Lower leg skin (tissue), 3 donors: ENCODE results near the gene CLDN12.

Experiments
- POLR2A ChIP-seq, 2 donors: fragments of 450-650 bp; IDR thresholded peaks; one replicate each; pipeline ENCODE4 v1.6.1; 2016 to 2017; ENCODE audit warnings: antibody characterized with exemption in 2 of 2, mild to moderate bottlenecking in 1 of 2, moderate library complexity in 1 of 2
- TF ChIP-seq, protein P1 (sequence below), 3 donors: fragments of 450-650 bp; IDR thresholded peaks; one replicate each; pipeline ENCODE4 v1.5.1; 2016; ENCODE audit warnings: antibody characterized with exemption in 3 of 3, mild to moderate bottlenecking in 3 of 3, moderate library complexity in 2 of 3

DNA sequence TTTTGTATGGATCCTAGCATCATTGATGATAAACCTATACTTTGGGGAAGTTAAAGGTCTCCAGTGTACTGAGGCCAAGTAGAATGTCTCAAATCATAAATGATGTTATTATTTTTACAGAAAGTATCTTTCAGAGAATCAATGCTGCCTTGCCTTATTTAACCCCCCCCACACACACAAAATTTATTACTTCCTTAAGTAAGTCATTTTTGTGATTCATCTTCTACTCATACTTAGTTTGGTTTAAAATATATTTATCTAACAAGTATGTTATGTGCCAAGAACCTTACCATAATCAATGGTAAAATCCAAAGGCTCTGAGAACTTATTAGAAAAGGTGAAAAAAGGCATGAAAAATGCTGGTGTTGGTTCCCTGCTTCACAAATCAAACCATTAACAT is 18.8 kb upstream of the CLDN12 start:
- TF ChIP-seq POLR2A (IDR thresholded peaks at IDR 0.05), result no peak
- TF ChIP-seq, protein P1, sequence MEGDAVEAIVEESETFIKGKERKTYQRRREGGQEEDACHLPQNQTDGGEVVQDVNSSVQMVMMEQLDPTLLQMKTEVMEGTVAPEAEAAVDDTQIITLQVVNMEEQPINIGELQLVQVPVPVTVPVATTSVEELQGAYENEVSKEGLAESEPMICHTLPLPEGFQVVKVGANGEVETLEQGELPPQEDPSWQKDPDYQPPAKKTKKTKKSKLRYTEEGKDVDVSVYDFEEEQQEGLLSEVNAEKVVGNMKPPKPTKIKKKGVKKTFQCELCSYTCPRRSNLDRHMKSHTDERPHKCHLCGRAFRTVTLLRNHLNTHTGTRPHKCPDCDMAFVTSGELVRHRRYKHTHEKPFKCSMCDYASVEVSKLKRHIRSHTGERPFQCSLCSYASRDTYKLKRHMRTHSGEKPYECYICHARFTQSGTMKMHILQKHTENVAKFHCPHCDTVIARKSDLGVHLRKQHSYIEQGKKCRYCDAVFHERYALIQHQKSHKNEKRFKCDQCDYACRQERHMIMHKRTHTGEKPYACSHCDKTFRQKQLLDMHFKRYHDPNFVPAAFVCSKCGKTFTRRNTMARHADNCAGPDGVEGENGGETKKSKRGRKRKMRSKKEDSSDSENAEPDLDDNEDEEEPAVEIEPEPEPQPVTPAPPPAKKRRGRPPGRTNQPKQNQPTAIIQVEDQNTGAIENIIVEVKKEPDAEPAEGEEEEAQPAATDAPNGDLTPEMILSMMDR (IDR thresholded peaks at IDR 0.05), result no peak
